Fibroblast of villous mesenchyme (primary cell): Measurements from ENCODE around the gene ADGRF5. TPM values are rescaled to one million over a fixed set of nuclear protein-coding genes. Genes with fewer than 3 reads are reported as not detected.

Experiments
- DNase-seq: peaks from one replicate; pipeline ENCODE4 v3.0.0-alpha.2; 2010; ENCODE audit warnings: low read depth
- H3K4me3 ChIP-seq: 2 replicates; pipeline ENCODE4 v1.5.1; 2011; ENCODE audit warnings: low read depth, mild to moderate bottlenecking, low read length
- total RNA-seq: library from RNA; depleted of rRNA; stranded (reverse); fragments of >200 nt; gene quantifications from 2 replicates; pipeline ENCODE4 v1.2.3, GENCODE V29; 2012
- TF ChIP-seq, protein P1 (sequence below): IDR thresholded peaks from 2 replicates; pipeline ENCODE4 v1.5.1; 2012; ENCODE audit warnings: low read depth, mild to moderate bottlenecking, low read length; ENCODE audit not compliant: insufficient read depth

The ADGRF5 gene
- total RNA-seq, 1 donor = 0.86 TPM

DNA sequence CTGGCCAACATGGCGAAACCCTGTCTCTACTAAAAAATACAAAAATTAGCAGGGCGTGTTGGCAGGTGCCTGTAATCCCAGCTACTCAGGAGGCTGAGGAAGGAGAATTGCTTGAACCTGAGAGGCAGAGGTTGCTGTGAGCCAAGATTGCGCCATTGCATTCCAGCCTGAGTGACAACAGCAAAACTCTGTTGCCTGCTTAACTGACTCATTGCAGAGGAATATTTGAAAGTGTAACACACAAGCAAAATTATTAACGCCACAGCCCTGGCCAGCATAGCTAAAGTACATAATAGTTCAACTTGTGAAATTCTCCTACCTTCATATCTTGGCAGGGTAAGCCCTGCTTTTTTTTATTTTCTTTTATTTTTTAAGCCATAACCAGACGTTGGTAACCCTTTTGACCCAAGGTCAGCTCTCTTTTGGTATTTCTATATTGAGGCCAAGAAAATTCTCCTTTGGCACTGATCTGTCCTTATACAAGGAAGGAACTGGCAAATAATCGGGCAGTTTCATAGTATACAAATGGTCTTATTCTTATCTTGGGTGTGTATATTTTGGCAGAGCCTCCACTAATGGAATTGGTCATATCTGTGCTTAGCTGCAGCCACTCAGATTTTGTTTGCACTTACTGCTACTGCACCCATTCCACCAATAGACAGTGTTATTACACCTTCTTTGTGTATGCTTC is 4.0 kb upstream of the ADGRF5 start:
- H3K4me3 ChIP-seq = no peak overlapping the region
- TF ChIP-seq, protein P1, sequence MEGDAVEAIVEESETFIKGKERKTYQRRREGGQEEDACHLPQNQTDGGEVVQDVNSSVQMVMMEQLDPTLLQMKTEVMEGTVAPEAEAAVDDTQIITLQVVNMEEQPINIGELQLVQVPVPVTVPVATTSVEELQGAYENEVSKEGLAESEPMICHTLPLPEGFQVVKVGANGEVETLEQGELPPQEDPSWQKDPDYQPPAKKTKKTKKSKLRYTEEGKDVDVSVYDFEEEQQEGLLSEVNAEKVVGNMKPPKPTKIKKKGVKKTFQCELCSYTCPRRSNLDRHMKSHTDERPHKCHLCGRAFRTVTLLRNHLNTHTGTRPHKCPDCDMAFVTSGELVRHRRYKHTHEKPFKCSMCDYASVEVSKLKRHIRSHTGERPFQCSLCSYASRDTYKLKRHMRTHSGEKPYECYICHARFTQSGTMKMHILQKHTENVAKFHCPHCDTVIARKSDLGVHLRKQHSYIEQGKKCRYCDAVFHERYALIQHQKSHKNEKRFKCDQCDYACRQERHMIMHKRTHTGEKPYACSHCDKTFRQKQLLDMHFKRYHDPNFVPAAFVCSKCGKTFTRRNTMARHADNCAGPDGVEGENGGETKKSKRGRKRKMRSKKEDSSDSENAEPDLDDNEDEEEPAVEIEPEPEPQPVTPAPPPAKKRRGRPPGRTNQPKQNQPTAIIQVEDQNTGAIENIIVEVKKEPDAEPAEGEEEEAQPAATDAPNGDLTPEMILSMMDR = no peak
- peak; percentile 72 for DNase-seq

DNA sequence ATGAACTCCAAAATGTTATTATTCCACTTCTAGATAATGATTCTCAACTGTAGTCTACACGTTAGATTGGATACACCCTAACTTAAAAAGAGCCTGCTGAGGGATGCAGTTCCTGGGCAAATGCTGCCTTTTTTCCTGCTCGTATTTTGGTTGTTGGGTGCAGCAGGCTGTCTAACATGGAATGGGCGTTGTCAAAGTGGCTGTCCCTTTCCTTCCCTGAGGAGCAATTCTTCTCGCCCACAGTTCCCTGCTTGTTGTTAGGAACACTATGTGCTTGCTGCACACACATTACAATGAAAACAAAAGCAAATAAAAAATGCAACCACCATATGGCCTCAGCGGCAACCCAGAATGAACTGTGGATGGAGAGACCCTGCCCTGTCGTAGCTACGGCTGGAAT is 1.7 kb upstream of the ADGRF5 start:
- DNase-seq = no peak

DNA sequence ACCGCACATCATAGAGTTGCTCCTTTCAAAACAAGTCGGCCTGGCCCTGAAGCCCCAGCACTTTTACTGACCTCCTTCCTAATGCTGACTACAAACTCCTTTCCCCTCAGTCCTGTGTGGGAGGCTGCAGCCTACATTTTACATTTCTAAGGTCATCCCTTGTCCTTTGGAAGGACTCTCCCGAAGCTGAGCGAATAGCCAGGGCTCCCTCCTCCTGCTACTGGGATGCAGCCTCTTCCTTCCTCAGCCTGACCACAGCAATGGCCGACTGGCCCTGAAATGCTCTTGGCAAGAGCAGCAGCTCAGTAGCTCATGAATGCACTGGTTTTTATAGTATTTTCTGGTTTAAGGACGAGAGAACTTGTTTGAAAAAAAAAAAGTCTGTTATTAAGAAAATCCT is 679 bp downstream of the ADGRF5 start:
- no peak overlapping the region for H3K4me3 ChIP-seq
- peak; percentile 16 for DNase-seq
- TF ChIP-seq, protein P1 = no peak

More for the DNA sequence above, 1.7 kb upstream of the ADGRF5 start:
- no peak overlapping the region for H3K4me3 ChIP-seq
- TF ChIP-seq, protein P1 = no peak

DNA sequence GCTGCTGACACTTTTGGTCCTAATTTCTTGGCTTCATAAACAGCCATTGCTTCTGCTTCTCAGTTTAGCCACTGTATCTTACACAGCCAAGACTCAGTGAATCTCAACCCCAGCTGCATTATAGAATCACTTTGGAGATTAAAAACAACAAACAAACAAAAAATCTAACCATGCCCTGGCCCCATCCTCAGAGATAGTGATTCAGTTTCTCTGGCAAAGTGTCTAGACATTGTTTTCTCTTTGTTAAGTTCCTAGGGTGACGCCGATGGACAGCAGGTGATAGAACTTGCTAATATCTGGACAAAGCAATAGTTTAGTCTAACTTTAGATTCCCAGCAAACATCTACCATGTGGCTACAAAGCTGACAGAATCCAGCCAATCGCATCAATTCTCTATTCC is 2.9 kb downstream of the ADGRF5 start:
- no peak for DNase-seq
- TF ChIP-seq, protein P1 = no peak
- no peak overlapping the region for H3K4me3 ChIP-seq

DNA sequence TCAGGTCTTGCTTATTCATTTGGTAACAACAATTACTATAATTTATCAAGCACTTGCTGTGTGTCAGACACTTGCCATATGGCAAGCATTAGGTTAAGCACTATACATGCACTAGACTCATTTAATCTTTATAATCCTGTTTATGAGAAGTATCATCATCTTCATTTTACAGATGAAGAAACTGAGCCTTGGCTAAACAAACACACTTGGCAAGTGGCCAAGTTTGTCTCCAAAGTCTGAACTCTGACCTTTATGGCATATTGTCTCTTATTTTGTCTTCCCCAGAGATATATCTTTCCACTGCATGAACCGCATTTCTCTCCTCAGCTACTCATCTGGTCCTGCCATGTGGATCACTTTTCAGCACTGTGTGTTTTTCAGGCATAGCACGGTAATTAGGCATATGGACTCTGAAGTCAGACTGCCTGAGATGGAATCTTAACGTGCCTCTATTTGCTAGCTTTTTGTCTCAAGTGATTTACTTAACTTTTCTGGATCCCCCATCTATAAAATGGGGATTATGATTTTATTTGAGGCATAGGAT is 4.7 kb downstream of the ADGRF5 start:
- TF ChIP-seq, protein P1 = no peak
- no peak for DNase-seq
- no peak overlapping the region for H3K4me3 ChIP-seq

DNA sequence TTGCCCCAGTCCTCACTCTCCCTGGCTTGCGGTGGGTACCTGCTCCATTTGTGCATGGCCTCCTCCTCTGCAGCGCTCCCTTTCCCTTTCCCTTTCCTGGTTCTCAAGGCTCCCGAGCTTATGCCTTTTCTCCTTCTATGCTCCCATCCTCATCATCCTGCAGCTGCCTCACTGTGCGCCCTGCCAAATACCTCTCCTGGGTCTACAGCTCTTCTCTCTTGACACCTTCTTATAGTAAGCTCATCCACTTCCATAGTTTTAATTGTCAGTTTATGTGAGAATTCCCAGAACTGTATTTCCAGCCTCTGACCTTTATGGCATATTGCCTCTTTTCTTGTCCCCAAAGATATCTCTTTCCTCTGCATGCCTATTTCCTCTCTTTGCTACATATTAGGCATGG is 5.9 kb downstream of the ADGRF5 start:
- H3K4me3 ChIP-seq = no peak overlapping the region
- no peak for DNase-seq
- TF ChIP-seq, protein P1 = no peak
